SK-N-SH treated with all-trans-retinoic acid at 6 μM for 48 hours (cell line): ENCODE data around the gene NLGN3.

Experiments used
- ATAC-seq: fragments of 200-7000 bp; cut with Tn5 transposase; 3 replicates; pipeline ENCODE4 v1.9.1; 2020; ENCODE audit warnings: mild to moderate bottlenecking, moderate library complexity
- ARNTL ChIP-seq: fragments of 450-650 bp; formaldehyde crosslinking; IDR thresholded peaks from 2 replicates; pipeline ENCODE4 v1.5.0; 2020; ENCODE audit warnings: low read depth, mild to moderate bottlenecking, moderate library complexity, borderline replicate concordance
- BACH2 ChIP-seq: fragments of 250-450 bp; sonication (Bioruptor Pico); IDR thresholded peaks from 2 replicates; pipeline ENCODE4 v1.9.0; 2021; ENCODE audit warnings: mild to moderate bottlenecking, borderline replicate concordance
- CSDC2 ChIP-seq: fragments of 250-450 bp; sonication (Bioruptor Pico); IDR thresholded peaks from 2 replicates; pipeline ENCODE4 v1.5.0; 2020; ENCODE audit warnings: mild to moderate bottlenecking, moderate library complexity
- GLIS3 ChIP-seq: fragments of 250-450 bp; sonication (Bioruptor Pico); IDR thresholded peaks from 2 replicates; pipeline ENCODE4 v1.5.0; 2020; ENCODE audit warnings: mild to moderate bottlenecking, moderate library complexity
- OSR1 ChIP-seq: fragments of 250-450 bp; sonication (Bioruptor Pico); IDR thresholded peaks from 2 replicates; pipeline ENCODE4 v1.8.0; 2022; ENCODE audit warnings: moderate library complexity, mild to moderate bottlenecking, inconsistent platforms
- PPARA ChIP-seq: fragments of 250-450 bp; sonication (Bioruptor Pico); IDR thresholded peaks from 2 replicates; pipeline ENCODE4 v1.5.0; 2020; ENCODE audit warnings: mild to moderate bottlenecking, borderline replicate concordance
- RARB ChIP-seq: fragments of 250-450 bp; sonication (Bioruptor Pico); IDR thresholded peaks from 2 replicates; pipeline ENCODE4 v1.8.0; 2021; ENCODE audit warnings: mild to moderate bottlenecking, moderate library complexity
- SNAI2 ChIP-seq: fragments of 250-450 bp; sonication (Bioruptor Pico); IDR thresholded peaks from 2 replicates; pipeline ENCODE4 v1.5.0; 2020; ENCODE audit warnings: mild to moderate bottlenecking, moderate library complexity
- TOX ChIP-seq: fragments of 250-450 bp; sonication (Bioruptor Pico); IDR thresholded peaks from 2 replicates; pipeline ENCODE4 v1.8.0; 2021; ENCODE audit warnings: mild to moderate bottlenecking, moderate library complexity, borderline replicate concordance
- ZC3H10 ChIP-seq: fragments of 250-450 bp; sonication (Bioruptor Pico); IDR thresholded peaks from 2 replicates; pipeline ENCODE4 v1.5.1; 2021; ENCODE audit warnings: mild to moderate bottlenecking, moderate library complexity
- ZFP3 ChIP-seq: fragments of 250-450 bp; sonication (Bioruptor Pico); IDR thresholded peaks from 2 replicates; pipeline ENCODE4 v1.5.0; 2020; ENCODE audit warnings: mild to moderate bottlenecking, moderate library complexity
- ZNF565 ChIP-seq: fragments of 450-650 bp; formaldehyde crosslinking; conservative IDR thresholded peaks from 2 replicates; pipeline ENCODE4 v1.5.0; 2020; ENCODE audit warnings: low read depth, mild to moderate bottlenecking, moderate library complexity
- ZNF70 ChIP-seq: fragments of 450-650 bp; formaldehyde crosslinking; IDR thresholded peaks from 2 replicates; pipeline ENCODE4 v1.5.0; 2020; ENCODE audit warnings: mild to moderate bottlenecking, moderate library complexity
- ZNF8 ChIP-seq: fragments of 450-650 bp; formaldehyde crosslinking; IDR thresholded peaks from 2 replicates; pipeline ENCODE4 v1.5.0; 2020; ENCODE audit warnings: mild to moderate bottlenecking, moderate library complexity
- TF ChIP-seq, protein P1 (sequence below): fragments of 250-450 bp; sonication (Bioruptor Pico); IDR thresholded peaks from 2 replicates; pipeline ENCODE4 v1.8.0; 2021; ENCODE audit warnings: low read depth, mild to moderate bottlenecking, moderate library complexity, borderline replicate concordance
- TF ChIP-seq, protein P2 (sequence below): fragments of 250-450 bp; sonication (Bioruptor Pico); IDR thresholded peaks from 2 replicates; pipeline ENCODE4 v1.5.0; 2020; ENCODE audit warnings: mild to moderate bottlenecking, moderate library complexity
- TF ChIP-seq, protein P3 (sequence below): fragments of 250-450 bp; sonication (Bioruptor Pico); IDR thresholded peaks from 2 replicates; pipeline ENCODE4 v1.5.1; 2021; ENCODE audit warnings: mild to moderate bottlenecking, moderate library complexity
- TF ChIP-seq, protein P4 (sequence below): fragments of 250-450 bp; sonication (Bioruptor Pico); IDR thresholded peaks from 2 replicates; pipeline ENCODE4 v1.5.1; 2020; ENCODE audit warnings: low read depth, mild to moderate bottlenecking, moderate library complexity
- TF ChIP-seq, protein P5 (sequence below): fragments of 250-450 bp; sonication (Bioruptor Pico); IDR thresholded peaks from 2 replicates; pipeline ENCODE4 v1.8.0; 2020; ENCODE audit warnings: mild to moderate bottlenecking, moderate library complexity, borderline replicate concordance

Gene NLGN3

DNA sequence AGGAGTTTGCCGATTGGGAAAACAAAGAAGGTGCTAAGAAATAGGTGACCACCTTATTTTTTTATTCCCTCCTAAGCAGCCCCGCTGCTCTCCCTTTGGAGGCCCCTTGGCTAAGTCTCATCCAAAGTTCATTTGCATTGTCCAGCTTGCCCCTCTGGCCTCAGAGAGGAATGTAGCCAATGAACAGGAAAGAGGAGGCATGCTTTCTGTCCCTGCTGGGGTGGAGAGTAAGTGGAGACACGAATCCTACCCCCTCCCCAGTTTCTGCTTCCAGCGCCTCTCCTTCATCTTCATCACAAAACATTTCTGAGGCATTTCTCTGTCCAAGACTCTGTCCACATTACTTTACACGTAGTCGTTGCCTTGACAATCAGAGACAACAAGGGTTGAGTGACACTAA lies 38.7 kb downstream of the NLGN3 start (continued):
- TF ChIP-seq CSDC2 (CRISPR knock-in tag) (no peak), GLIS3 (CRISPR knock-in tag) (no peak), PPARA (CRISPR knock-in tag) (no peak)

DNA sequence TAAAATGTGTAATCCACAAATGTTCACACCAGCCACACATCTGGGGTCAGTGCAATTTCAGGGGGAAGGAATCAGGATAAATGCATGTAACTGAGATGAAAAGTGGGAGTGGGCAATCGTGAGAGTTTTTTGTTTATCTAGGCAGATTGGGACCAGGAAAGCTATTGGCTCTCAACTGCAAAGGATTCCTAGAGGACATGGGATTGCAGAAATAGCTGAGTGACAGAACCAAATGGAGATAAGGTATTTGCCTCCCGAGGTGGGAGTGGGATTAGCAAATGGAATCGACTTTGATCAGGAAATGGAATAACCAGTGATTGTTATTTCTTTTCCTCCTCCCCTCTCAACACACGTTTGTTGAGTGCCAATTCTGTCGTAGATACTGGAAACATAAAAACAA lies 39.5 kb downstream of the NLGN3 start:
- TF ChIP-seq CSDC2 (CRISPR knock-in tag) (no peak), RARB (CRISPR knock-in tag) (no peak), BACH2 (CRISPR knock-in tag) (no peak), ZFP3 (CRISPR knock-in tag) (no peak), OSR1 (CRISPR knock-in tag) (no peak)
- TF ChIP-seq, protein P1, sequence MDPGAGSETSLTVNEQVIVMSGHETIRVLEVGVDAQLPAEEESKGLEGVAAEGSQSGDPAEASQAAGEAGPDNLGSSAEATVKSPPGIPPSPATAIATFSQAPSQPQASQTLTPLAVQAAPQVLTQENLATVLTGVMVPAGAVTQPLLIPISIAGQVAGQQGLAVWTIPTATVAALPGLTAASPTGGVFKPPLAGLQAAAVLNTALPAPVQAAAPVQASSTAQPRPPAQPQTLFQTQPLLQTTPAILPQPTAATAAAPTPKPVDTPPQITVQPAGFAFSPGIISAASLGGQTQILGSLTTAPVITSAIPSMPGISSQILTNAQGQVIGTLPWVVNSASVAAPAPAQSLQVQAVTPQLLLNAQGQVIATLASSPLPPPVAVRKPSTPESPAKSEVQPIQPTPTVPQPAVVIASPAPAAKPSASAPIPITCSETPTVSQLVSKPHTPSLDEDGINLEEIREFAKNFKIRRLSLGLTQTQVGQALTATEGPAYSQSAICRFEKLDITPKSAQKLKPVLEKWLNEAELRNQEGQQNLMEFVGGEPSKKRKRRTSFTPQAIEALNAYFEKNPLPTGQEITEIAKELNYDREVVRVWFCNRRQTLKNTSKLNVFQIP (CRISPR knock-in tag), result no peak
- TF ChIP-seq, protein P2, sequence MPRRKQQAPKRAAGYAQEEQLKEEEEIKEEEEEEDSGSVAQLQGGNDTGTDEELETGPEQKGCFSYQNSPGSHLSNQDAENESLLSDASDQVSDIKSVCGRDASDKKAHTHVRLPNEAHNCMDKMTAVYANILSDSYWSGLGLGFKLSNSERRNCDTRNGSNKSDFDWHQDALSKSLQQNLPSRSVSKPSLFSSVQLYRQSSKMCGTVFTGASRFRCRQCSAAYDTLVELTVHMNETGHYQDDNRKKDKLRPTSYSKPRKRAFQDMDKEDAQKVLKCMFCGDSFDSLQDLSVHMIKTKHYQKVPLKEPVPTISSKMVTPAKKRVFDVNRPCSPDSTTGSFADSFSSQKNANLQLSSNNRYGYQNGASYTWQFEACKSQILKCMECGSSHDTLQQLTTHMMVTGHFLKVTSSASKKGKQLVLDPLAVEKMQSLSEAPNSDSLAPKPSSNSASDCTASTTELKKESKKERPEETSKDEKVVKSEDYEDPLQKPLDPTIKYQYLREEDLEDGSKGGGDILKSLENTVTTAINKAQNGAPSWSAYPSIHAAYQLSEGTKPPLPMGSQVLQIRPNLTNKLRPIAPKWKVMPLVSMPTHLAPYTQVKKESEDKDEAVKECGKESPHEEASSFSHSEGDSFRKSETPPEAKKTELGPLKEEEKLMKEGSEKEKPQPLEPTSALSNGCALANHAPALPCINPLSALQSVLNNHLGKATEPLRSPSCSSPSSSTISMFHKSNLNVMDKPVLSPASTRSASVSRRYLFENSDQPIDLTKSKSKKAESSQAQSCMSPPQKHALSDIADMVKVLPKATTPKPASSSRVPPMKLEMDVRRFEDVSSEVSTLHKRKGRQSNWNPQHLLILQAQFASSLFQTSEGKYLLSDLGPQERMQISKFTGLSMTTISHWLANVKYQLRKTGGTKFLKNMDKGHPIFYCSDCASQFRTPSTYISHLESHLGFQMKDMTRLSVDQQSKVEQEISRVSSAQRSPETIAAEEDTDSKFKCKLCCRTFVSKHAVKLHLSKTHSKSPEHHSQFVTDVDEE, result no peak
- TF ChIP-seq, all 23 proteins: peak for 0
- no peak for ATAC-seq

DNA sequence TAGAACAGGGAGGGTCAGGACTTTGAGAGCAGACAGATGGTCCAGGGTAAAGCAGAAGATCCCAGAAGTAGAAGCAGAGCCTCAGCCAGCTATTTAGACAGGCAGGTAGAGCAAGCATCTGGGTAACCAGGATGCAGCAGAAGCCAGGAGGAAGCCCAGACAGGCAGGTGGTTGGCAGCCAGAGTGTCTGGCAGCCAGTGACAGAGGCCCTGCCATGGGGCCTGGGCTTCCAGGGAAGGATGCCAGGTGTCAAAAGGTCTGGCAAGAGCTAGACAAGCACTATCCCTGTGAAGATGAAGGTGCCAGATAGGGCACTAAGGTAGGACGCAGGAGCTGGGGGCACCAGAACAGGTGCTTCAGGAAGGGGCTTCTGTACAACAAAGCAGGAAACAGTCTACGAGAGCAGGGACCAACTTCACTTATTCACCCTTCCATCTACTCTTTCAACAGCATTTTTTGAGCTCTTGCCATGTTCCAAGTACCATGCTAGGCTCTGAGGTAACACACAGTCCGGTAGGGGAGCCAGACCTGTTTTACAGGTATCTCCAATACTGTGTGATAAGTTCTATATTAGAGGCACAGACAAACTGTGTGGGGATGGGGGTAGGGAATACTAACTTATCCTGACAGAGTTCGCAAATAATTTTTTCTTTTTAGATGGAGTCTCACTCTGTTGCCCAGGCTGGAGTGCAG lies 40.3 kb downstream of the NLGN3 start:
- TF ChIP-seq ZNF565 (no peak), ZFP3 (CRISPR knock-in tag) (no peak), TOX (CRISPR knock-in tag) (no peak), ARNTL (CRISPR knock-in tag) (no peak), SNAI2 (CRISPR knock-in tag) (no peak), ZNF70 (CRISPR knock-in tag) (no peak), OSR1 (CRISPR knock-in tag) (no peak), PPARA (CRISPR knock-in tag) (no peak), CSDC2 (CRISPR knock-in tag) (no peak), ZNF8 (CRISPR knock-in tag) (no peak)
- TF ChIP-seq, protein P3, sequence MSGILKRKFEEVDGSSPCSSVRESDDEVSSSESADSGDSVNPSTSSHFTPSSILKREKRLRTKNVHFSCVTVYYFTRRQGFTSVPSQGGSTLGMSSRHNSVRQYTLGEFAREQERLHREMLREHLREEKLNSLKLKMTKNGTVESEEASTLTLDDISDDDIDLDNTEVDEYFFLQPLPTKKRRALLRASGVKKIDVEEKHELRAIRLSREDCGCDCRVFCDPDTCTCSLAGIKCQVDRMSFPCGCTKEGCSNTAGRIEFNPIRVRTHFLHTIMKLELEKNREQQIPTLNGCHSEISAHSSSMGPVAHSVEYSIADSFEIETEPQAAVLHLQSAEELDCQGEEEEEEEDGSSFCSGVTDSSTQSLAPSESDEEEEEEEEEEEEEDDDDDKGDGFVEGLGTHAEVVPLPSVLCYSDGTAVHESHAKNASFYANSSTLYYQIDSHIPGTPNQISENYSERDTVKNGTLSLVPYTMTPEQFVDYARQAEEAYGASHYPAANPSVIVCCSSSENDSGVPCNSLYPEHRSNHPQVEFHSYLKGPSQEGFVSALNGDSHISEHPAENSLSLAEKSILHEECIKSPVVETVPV (CRISPR knock-in tag), result no peak
- TF ChIP-seq, protein P4, sequence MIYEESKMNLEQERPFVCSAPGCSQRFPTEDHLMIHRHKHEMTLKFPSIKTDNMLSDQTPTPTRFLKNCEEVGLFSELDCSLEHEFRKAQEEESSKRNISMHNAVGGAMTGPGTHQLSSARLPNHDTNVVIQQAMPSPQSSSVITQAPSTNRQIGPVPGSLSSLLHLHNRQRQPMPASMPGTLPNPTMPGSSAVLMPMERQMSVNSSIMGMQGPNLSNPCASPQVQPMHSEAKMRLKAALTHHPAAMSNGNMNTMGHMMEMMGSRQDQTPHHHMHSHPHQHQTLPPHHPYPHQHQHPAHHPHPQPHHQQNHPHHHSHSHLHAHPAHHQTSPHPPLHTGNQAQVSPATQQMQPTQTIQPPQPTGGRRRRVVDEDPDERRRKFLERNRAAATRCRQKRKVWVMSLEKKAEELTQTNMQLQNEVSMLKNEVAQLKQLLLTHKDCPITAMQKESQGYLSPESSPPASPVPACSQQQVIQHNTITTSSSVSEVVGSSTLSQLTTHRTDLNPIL, result no peak
- TF ChIP-seq, protein P1 (CRISPR knock-in tag), result no peak
- ATAC-seq, result no peak

DNA sequence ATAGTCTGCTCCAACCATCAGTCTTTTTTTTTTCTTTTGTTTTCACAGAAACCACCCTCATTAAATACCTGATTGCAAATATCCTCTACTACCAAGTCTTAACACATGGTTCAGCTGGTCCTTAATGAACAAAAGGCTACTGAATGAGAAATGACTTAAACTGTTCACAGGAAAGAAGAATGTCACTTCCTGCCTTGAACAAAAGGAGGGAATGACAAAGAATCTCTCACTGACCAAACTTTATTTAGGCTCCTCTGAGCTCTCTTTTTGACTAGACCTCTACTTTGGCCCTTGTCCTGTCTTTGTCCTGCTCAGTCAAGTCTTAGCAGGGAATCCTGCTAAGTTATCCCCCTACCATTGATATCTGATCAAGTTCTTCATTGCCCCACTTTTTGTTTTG lies 46.6 kb downstream of the NLGN3 start:
- TF ChIP-seq SNAI2 (CRISPR knock-in tag), result no peak
- no peak for TF ChIP-seq CSDC2 (CRISPR knock-in tag)
- TF ChIP-seq GLIS3 (CRISPR knock-in tag), result no peak
- TF ChIP-seq, protein P4, result no peak
- TF ChIP-seq, protein P5, sequence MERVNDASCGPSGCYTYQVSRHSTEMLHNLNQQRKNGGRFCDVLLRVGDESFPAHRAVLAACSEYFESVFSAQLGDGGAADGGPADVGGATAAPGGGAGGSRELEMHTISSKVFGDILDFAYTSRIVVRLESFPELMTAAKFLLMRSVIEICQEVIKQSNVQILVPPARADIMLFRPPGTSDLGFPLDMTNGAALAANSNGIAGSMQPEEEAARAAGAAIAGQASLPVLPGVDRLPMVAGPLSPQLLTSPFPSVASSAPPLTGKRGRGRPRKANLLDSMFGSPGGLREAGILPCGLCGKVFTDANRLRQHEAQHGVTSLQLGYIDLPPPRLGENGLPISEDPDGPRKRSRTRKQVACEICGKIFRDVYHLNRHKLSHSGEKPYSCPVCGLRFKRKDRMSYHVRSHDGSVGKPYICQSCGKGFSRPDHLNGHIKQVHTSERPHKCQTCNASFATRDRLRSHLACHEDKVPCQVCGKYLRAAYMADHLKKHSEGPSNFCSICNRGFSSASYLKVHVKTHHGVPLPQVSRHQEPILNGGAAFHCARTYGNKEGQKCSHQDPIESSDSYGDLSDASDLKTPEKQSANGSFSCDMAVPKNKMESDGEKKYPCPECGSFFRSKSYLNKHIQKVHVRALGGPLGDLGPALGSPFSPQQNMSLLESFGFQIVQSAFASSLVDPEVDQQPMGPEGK, result no peak
- TF ChIP-seq OSR1 (CRISPR knock-in tag), result no peak
- TF ChIP-seq, protein P3 (CRISPR knock-in tag), result no peak
- no peak for TF ChIP-seq ZNF8 (CRISPR knock-in tag)
- no peak for TF ChIP-seq ZNF565
- TF ChIP-seq RARB (CRISPR knock-in tag), result no peak
- no peak for TF ChIP-seq ARNTL (CRISPR knock-in tag)
- no peak for TF ChIP-seq ZC3H10 (CRISPR knock-in tag)
- TF ChIP-seq, all 23 proteins: peak for 0
- ATAC-seq, result no peak
